GM19025 (cell line): ENCODE results near the gene MRGPRE.

Source experiments
- ATAC-seq: cut with Tn5 transposase; IDR thresholded peaks from one replicate; pipeline ENCODE4 v1.9.1; 2021; ENCODE audit warnings: mild to moderate bottlenecking, low read depth, moderate library complexity; ENCODE audit not compliant: unreplicated experiment

The MRGPRE gene

GRCh38 chr11:3183523-3183922 lies 48.7 kb downstream of the MRGPRE start:
- ATAC-seq = no peak

DNA sequence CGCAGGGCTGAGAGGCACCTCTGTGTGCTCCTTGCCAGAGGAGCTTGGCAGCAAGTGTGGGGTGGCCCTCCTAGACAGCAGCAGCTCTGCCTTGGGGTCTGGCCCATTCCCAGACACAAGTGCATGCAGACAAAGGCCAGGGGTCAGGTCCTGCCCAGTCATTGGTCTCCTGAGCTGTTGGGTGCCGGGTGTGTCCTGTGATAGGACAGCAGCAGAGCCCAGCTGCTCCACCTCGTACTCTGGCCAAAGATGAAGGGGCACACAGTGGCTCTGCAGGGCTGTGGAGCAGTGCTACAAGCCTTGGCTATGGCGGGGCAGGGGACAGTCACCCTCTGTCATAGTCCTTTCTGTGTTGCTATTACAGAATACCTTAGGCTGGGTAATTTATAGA lies 49.8 kb downstream of the MRGPRE start:
- no peak for ATAC-seq

- ATAC-seq = no peak
Measured at GRCh38 chr11:3181725-3182461, 50.3 kb downstream of the MRGPRE start.

DNA sequence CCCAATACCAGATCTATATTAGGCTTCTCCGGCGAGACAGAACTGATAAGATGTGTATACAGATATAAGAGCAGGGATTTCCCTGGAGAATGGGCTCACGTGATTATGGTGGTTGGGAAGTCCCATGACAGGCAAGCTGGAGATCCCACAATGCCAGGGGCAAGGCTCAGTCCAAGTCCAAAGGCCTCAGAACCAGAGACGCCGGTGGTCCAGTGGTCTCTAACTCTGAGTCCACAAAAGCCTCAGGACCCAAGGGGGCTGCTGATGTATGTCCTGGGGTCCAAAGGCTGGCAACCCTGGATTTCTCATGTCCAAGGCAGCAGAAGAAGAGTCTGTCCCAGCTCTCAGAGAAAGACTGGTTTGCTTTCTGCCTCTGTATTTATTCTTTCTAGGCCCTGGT lies 51.3 kb downstream of the MRGPRE start:
- ATAC-seq = no peak

- no peak for ATAC-seq
Measured at GRCh38 chr11:3178349-3178748, 53.9 kb downstream of the MRGPRE start.

DNA sequence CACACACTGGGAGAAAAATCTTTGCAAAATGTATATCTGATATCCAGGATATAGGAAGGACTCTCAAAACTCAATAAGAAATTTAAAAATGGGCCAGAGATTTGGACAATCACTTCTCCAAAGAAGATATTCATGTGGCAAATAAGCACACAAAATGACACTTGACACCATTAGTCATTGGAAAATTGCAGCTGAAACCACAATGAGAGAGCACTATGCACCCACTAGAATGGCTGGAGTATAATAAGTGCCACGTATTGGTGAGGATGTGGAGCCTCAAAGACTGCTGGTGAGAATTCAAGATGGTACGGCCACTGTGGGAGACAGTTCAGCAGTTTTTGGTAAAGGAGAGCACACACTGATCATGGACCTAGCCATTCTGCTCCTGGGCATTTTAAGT lies 54.3 kb downstream of the MRGPRE start:
- ATAC-seq = no peak
